22Rv1 (cell line): Measurements from ENCODE around the gene KCNQ1.

ENCODE experiments used
- H3K27ac ChIP-seq: fragments of 450-650 bp; 2 replicates; pipeline ENCODE4 v1.5.1; 2017
- ZFX ChIP-seq: fragments of 450-650 bp; IDR thresholded peaks from 2 replicates; pipeline ENCODE4 v1.6.1; 2017; ENCODE audit warnings: antibody characterized with exemption, borderline replicate concordance
- TF ChIP-seq, protein P1 (sequence below): fragments of 450-650 bp; IDR thresholded peaks from 2 replicates; pipeline ENCODE4 v1.5.1; 2017; ENCODE audit warnings: mild to moderate bottlenecking

KCNQ1 gene

DNA sequence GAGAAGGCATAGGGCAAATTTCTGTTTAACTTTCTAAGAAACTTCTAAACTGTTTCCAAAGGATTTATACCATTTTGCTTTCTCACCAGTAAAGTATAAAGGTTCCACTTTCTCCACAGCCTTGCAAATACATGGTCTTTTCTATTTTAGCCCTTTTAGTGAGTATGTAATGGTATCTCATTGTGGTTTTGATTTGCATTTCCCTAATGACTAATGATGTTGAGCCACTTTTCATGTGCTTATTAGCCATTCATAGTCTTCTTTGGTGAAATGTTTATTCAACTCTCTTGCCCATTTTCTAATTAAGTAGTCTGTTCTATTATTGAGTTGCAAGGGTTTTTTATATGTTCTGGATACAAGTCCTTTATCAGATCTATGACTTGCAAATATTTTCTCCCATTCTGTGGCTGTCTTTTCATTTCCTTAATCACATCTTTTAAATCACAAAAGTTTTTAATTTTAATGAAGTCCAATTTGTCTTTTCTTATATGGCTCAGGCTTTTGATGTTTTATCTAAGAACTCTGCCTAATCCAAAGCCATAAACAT is 338.8 kb downstream of the KCNQ1 start:
- no peak overlapping the region for H3K27ac ChIP-seq

DNA sequence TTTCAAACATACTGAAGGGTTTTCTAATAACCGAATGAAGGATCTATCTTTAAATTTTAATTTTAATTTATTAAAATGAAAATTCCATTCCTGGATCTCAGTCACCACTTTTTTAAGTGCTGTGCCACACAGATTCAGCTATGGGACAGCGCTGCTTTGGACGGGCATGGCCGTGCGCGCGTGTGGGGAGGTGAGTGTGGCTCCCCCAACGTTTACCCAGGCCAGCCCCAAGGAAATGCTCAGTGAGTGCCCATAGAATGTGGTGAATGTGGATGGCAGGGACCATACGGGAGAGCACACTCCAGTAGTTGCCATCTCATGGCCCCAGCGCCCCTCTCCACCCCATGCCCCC is 343.0 kb downstream of the KCNQ1 start:
- TF ChIP-seq, protein P1, sequence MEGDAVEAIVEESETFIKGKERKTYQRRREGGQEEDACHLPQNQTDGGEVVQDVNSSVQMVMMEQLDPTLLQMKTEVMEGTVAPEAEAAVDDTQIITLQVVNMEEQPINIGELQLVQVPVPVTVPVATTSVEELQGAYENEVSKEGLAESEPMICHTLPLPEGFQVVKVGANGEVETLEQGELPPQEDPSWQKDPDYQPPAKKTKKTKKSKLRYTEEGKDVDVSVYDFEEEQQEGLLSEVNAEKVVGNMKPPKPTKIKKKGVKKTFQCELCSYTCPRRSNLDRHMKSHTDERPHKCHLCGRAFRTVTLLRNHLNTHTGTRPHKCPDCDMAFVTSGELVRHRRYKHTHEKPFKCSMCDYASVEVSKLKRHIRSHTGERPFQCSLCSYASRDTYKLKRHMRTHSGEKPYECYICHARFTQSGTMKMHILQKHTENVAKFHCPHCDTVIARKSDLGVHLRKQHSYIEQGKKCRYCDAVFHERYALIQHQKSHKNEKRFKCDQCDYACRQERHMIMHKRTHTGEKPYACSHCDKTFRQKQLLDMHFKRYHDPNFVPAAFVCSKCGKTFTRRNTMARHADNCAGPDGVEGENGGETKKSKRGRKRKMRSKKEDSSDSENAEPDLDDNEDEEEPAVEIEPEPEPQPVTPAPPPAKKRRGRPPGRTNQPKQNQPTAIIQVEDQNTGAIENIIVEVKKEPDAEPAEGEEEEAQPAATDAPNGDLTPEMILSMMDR = no peak
- TF ChIP-seq ZFX = no peak
- no peak overlapping the region for H3K27ac ChIP-seq

More for the DNA sequence above, 338.8 kb downstream of the KCNQ1 start:
- TF ChIP-seq, protein P1 = no peak
- no peak for TF ChIP-seq ZFX

DNA sequence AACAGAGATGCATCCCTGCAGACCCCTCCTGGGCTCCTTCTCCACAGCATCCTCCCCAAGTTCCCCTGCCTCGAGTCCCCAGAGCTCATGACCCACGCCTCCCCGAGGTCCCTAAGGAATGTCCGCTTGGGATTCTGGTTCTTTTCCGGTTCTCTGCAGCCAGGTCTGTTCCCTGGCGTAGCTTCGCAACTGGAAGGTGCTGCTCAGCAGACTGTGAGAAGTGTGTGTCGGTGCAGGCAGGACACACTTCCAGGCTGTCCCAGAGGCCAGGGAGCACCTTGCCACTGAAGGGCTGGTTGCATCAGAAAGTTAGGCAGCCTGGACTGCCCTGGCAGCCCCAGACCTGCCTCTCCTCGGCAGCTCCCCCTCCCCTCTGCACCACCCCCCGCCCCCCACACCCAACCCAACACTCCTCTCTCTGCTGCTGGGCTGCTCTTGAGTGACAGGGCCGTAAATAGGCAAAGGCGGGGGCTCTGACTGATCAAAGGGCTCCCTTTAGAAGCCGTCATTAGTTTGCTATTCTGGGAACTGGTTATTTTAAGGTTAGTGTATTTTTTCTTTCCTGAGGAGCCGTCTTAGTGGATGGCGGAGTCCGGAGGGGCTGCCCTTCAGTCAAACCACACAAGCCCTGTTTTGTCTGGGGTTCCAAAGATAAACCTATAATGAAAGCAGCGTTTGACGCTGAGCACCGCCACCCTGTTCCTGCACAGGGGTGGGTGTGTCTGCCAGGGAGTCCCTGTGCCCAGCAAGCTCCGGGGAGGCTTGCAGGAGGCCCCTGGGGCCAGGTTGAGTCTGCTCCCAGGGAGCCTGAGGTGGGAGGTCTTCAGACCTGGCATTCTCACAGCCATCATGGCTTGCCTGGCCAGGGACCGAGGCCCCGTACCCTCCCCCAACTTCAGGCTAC is 343.6 kb downstream of the KCNQ1 start:
- TF ChIP-seq ZFX = no peak
- TF ChIP-seq, protein P1 = no peak
- no peak overlapping the region for H3K27ac ChIP-seq

DNA sequence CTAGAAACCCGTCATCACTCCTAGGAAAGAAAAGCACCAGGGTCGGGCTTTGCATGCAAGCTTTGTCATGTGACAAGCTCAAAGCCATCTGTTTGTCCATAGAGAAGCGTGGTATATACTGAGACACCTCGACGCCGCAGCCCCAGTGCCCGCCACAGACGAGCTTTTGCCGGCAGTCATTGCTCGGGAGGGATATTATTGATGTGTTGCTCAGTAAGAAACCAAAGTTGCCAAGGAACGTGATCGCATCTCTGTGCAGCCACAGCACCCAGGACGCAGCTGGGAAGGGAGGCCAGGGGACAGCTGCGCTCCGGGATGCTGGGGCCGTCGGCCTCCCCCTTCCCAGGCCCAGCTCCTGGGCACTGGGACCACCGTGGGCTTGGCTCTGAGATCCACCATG is 344.5 kb downstream of the KCNQ1 start:
- TF ChIP-seq ZFX = no peak
- TF ChIP-seq, protein P1 = no peak
- no peak overlapping the region for H3K27ac ChIP-seq

DNA sequence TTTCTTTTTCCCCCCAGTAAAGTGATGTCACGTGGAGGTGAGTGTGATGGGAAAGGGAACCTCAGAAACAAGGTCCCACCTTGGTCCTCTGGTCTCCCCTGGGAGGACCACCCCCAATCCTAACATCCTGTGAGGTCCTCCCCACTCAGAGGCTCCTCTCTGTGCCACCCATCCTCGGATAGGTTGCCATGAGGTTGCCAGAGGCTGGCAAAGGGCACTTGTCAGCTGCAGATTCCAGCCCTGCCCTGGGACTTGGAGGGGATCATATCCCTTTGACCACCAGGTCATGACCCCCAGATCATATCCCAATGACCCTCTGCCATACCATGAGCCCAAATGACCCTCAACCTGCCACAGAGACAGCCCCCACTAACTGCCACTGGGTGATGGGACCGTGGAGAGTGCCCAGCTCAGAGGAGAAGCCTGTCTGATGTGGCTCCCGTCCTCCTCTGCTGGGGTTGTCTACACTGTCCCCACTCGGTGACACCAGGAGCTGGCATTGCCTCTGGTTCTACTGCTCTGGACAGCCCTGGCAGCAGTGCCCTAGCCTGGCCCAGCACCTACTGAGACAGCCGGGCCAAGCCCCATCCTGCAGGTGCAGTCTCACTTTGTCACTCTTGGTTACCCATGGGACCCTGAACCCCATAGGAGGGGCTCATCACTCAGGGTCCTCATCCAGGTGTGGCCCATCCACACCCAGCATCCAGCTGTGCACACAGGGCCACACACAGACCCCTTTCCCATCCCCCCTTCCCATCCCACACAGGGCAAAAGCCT is 345.2 kb downstream of the KCNQ1 start:
- no peak overlapping the region for H3K27ac ChIP-seq
- no peak for TF ChIP-seq ZFX
- TF ChIP-seq, protein P1 = no peak

DNA sequence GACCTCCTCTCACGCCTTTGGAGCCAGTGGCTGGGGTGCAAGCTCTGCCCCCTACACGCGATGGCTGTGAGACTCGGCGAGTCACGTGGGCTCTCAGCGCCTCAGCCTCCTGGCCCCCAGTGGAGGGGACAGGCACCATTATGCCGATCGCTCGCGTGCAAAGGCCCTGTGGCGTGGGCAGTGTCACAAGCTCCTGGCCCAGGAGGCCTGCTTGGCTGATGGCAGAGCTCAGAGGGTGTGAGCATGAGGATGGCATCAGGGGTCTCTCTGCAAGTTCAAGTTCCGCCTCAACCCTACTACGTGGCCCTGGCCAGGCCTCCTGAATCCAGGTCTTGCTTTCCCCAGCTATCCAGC is 345.7 kb downstream of the KCNQ1 start:
- TF ChIP-seq ZFX = no peak
- TF ChIP-seq, protein P1 = no peak
- no peak overlapping the region for H3K27ac ChIP-seq

DNA sequence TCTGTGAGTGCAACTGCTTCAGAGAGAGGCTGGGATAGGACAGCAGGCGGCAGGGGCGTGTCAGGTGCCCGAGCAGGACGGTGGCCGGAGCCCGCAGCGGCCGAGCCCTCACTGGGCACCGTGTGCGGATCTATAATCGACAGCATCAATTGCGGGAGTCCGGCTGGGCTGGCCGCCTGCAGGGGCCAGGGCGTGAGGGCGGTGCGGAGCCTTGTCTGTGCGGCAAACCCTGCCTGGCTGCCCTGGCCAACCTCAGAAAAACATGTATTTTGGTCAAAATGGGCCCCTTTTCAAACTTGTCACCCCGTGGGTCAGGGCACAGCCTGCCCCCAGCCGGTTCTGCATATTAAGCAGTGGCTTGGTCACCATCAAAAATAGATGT is 346.3 kb downstream of the KCNQ1 start:
- no peak for TF ChIP-seq ZFX
- TF ChIP-seq, protein P1 = no peak
- no peak overlapping the region for H3K27ac ChIP-seq
